ENCODE results near the gene TBX15.

Gene TBX15

GRCh38 chr1:118988186-118989005, at the start of gene TBX15:
TBX15 (minus strand) TSS chr1:118988343; CDS start chr1:118987795, 548 bp downstream.
- no peak for DNase-seq

- DNase-seq = no peak
These were observed 46.2 kb upstream of the TBX15 start for GRCh38 chr1:119034359-119034758.

GRCh38 chr1:119032986-119033385, 44.8 kb upstream of the TBX15 start:
- no peak for DNase-seq

GRCh38 chr1:119027759-119028158, 39.6 kb upstream of the TBX15 start:
- DNase-seq = no peak

GRCh38 chr1:119026956-119027355, 38.8 kb upstream of the TBX15 start:
- no peak for DNase-seq

- peak; percentile 51 for DNase-seq
These were observed 27.4 kb upstream of the TBX15 start for GRCh38 chr1:119015547-119015946.

- no peak for DNase-seq
These were observed 24.2 kb upstream of the TBX15 start for GRCh38 chr1:119012383-119012782.

- no peak for DNase-seq
These were observed 23.6 kb upstream of the TBX15 start for GRCh38 chr1:119011706-119012105.

- DNase-seq = no peak
These were observed 23.0 kb upstream of the TBX15 start for GRCh38 chr1:119011116-119011515.

GRCh38 chr1:119010201-119010600, 22.1 kb upstream of the TBX15 start:
- no peak for DNase-seq

GRCh38 chr1:119009312-119009655, 21.1 kb upstream of the TBX15 start:
- DNase-seq = no peak

GRCh38 chr1:119008483-119009311, 20.6 kb upstream of the TBX15 start:
- DNase-seq = peak; percentile 30

GRCh38 chr1:119007670-119008482, 19.7 kb upstream of the TBX15 start:
- no peak for DNase-seq

GRCh38 chr1:119007339-119007669, 19.2 kb upstream of the TBX15 start:
- DNase-seq = no peak

- DNase-seq = no peak
These were observed 18.5 kb upstream of the TBX15 start for GRCh38 chr1:119006406-119007279.

- no peak for DNase-seq
These were observed 17.7 kb upstream of the TBX15 start for GRCh38 chr1:119005724-119006405.

- DNase-seq = no peak
These were observed 16.6 kb upstream of the TBX15 start for GRCh38 chr1:119004781-119005180.

- no peak for DNase-seq
These were observed 16.0 kb upstream of the TBX15 start for GRCh38 chr1:119004129-119004527.

- no peak for DNase-seq
These were observed 15.4 kb upstream of the TBX15 start for GRCh38 chr1:119003413-119004128.

- DNase-seq = no peak
These were observed 14.0 kb upstream of the TBX15 start for GRCh38 chr1:119002028-119002686.
